Fibroblast of lung (primary cell): ENCODE results near the gene RAP1GAP. TPM values are rescaled to one million over a fixed set of nuclear protein-coding genes. Genes with fewer than 3 reads are reported as not detected.
A peak's percentile ranks its signal among the peaks of the same experiment; 100 is the strongest.

Experiments
- DNase-seq, 2 donors: peaks; one replicate each; pipeline versions ENCODE4 v3.0.0 to v3.0.0-alpha.2; 2010; ENCODE audit warnings: low read depth in 2 of 2
- H2AFZ ChIP-seq: 2 replicates; pipeline ENCODE4 v1.5.1; 2012; ENCODE audit warnings: low read length, control low read depth, inconsistent platforms
- H3K27ac ChIP-seq: 2 replicates; pipeline ENCODE4 v1.5.1; 2011; ENCODE audit warnings: low read length, control low read depth; ENCODE audit not compliant: insufficient read depth
- H3K27me3 ChIP-seq: 2 replicates; pipeline ENCODE4 v1.5.1; 2011; ENCODE audit warnings: mild to moderate bottlenecking, low read length; ENCODE audit not compliant: control insufficient read depth, insufficient read depth
- H3K36me3 ChIP-seq: 2 replicates; pipeline ENCODE4 v1.5.1; 2011; ENCODE audit warnings: low read length; ENCODE audit not compliant: control insufficient read depth, insufficient read depth
- H3K4me1 ChIP-seq: 2 replicates; pipeline ENCODE4 v1.5.1; 2011; ENCODE audit warnings: low read length; ENCODE audit not compliant: control insufficient read depth, insufficient read depth; ENCODE audit errors: extremely low read depth
- H3K4me2 ChIP-seq: 2 replicates; pipeline ENCODE4 v1.5.1; 2011; ENCODE audit warnings: low read length, control low read depth; ENCODE audit not compliant: insufficient read depth; ENCODE audit errors: extremely low read depth
- H3K4me3 ChIP-seq, 4 experiments: fragments of 200-600 bp in 1 of 4; sonication (generic) in 1 of 4; replicated peaks in 1 of 4; 2 replicates each; pipeline ENCODE4 v1.5.1; 2011 to 2016; ENCODE audit warnings: low read length in 4 of 4, low read depth in 3 of 4, mild to moderate bottlenecking in 3 of 4, control low read depth in 2 of 4, inconsistent platforms in 1 of 4, mixed read lengths in 1 of 4; ENCODE audit not compliant: insufficient read depth in 1 of 4; ENCODE audit errors: control extremely low read depth in 1 of 4
- H3K79me2 ChIP-seq: 2 replicates; pipeline ENCODE4 v1.5.1; 2012; ENCODE audit warnings: mild to moderate bottlenecking, low read length, inconsistent platforms; ENCODE audit not compliant: control insufficient read depth, insufficient read depth
- H3K9ac ChIP-seq: 2 replicates; pipeline ENCODE4 v1.5.1; 2011; ENCODE audit warnings: mild to moderate bottlenecking, low read length, control low read depth; ENCODE audit not compliant: insufficient read depth
- H3K9me3 ChIP-seq: 2 replicates; pipeline ENCODE4 v1.5.1; 2012; ENCODE audit warnings: low read depth, low read length; ENCODE audit not compliant: control insufficient read depth, insufficient read depth
- H4K20me1 ChIP-seq: 2 replicates; pipeline ENCODE4 v1.5.1; 2011; ENCODE audit warnings: low read length; ENCODE audit not compliant: control insufficient read depth, insufficient read depth; ENCODE audit errors: extremely low read depth
- CTCF ChIP-seq, 2 donors: IDR thresholded peaks in 1 of 2; conservative IDR thresholded peaks in 1 of 2; 1 replicate in 1 of 2; 2 replicates in 1 of 2; pipeline ENCODE4 v1.5.1; 2011 to 2012; ENCODE audit warnings: low read length in 2 of 2, control low read depth in 1 of 2, inconsistent platforms in 1 of 2, low read depth in 1 of 2, mild to moderate bottlenecking in 1 of 2
- EZH2 ChIP-seq: IDR thresholded peaks from 2 replicates; pipeline ENCODE4 v1.5.1; 2012; ENCODE audit warnings: low read length, control low read depth, mild to moderate bottlenecking; ENCODE audit errors: missing control alignments
- polyA plus RNA-seq, 2 donors: library from polyadenylated mRNA; depleted of rRNA in 1 of 2; stranded (reverse) in 1 of 2; unstranded in 1 of 2; fragments of >200 nt; gene quantifications; 2 replicates each; pipeline ENCODE4 v1.2.1, GENCODE V29; 2011 to 2012; ENCODE audit warnings: missing spikeins in 1 of 2
- total RNA-seq: library from RNA; depleted of rRNA; stranded (reverse); fragments of >200 nt; gene quantifications from 2 replicates; pipeline ENCODE4 v1.2.1, GENCODE V29; 2014

The RAP1GAP gene
- total and polyA plus RNA-seq, 2 donors (not counting 1 experiment from before 2014, with no cell fraction given): under 0.01 to 0.05 TPM

- H3K9me3 ChIP-seq: no peaks in the 10 kb centered on the region
- H3K4me1 ChIP-seq: no peaks in the 10 kb centered on the region
- no peaks in the 10 kb centered on the region for H3K79me2 ChIP-seq
- no peak for DNase-seq
- H3K27ac ChIP-seq: no peak overlapping the region
- H3K4me2 ChIP-seq: no peak overlapping the region
- H3K36me3 ChIP-seq: no peaks in the 10 kb centered on the region
- H2AFZ ChIP-seq: no peak overlapping the region
- no peaks in the 10 kb centered on the region for H4K20me1 ChIP-seq
- H3K4me3 ChIP-seq: no peak overlapping the region
- no peak overlapping the region for H3K9ac ChIP-seq
- H3K27me3 ChIP-seq: no peaks in the 10 kb centered on the region
- no peak for TF ChIP-seq CTCF (conservative IDR thresholded peaks at IDR 0.05 in 1 of 2, IDR thresholded peaks at IDR 0.05 in 1 of 2; ENCODE audit: low read depth in 1 of 2, low read length in 2 of 2)
- TF ChIP-seq EZH2: no peak
Observed at GRCh38 chr1:21596628-21597027, 72.5 kb downstream of the RAP1GAP start.

- DNase-seq: no peak
- no peaks in the 10 kb centered on the region for H3K4me1 ChIP-seq
- H3K9me3 ChIP-seq: no peaks in the 10 kb centered on the region
- H3K27ac ChIP-seq: no peak overlapping the region
- no peak for TF ChIP-seq EZH2
- no peak for TF ChIP-seq CTCF (conservative IDR thresholded peaks at IDR 0.05 in 1 of 2, IDR thresholded peaks at IDR 0.05 in 1 of 2; ENCODE audit: low read depth in 1 of 2, low read length in 2 of 2)
- H4K20me1 ChIP-seq: no peaks in the 10 kb centered on the region
- no peak overlapping the region for H3K4me2 ChIP-seq
- no peak overlapping the region for H3K4me3 ChIP-seq
- H2AFZ ChIP-seq: no peak overlapping the region
- H3K79me2 ChIP-seq: no peaks in the 10 kb centered on the region
- H3K9ac ChIP-seq: no peak overlapping the region
- no peaks in the 10 kb centered on the region for H3K27me3 ChIP-seq
- H3K36me3 ChIP-seq: no peaks in the 10 kb centered on the region
Observed at GRCh38 chr1:21596174-21596573, 73.0 kb downstream of the RAP1GAP start.

GRCh38 chr1:21594935-21595897 is 73.9 kb downstream of the RAP1GAP start:
- Histone ChIP-seq H3K4me1 (no peaks in the 10 kb centered on the region), H2AFZ (no peak overlapping the region), H4K20me1 (no peaks in the 10 kb centered on the region)

More at GRCh38 chr1:21594935-21595897, 73.9 kb downstream of the RAP1GAP start:
- Histone ChIP-seq H3K79me2 (no peaks in the 10 kb centered on the region), H3K4me3 (no peak overlapping the region), H3K4me2 (no peak overlapping the region), H3K27me3 (no peaks in the 10 kb centered on the region), H3K9ac (no peak overlapping the region), H3K27ac (no peak overlapping the region), H3K9me3 (no peaks in the 10 kb centered on the region), H3K36me3 (no peaks in the 10 kb centered on the region)
- DNase-seq: peak; percentile 18 to 47
- peak; percentile 79 to 81 for TF ChIP-seq CTCF (conservative IDR thresholded peaks at IDR 0.05 in 1 of 2, IDR thresholded peaks at IDR 0.05 in 1 of 2; ENCODE audit: low read depth in 1 of 2, low read length in 2 of 2)
- no peak for TF ChIP-seq EZH2
